Progenitor cell of endocrine pancreas (in vitro differentiated cells): ENCODE data around the gene GAS2. TPM values are rescaled to one million over a fixed set of nuclear protein-coding genes. Genes with fewer than 3 reads are reported as not detected.
A peak's percentile ranks its signal among the peaks of the same experiment; 100 is the strongest.

Experiments used
- DNase-seq: peaks from one replicate; pipeline ENCODE4 v3.0.0; 2021; ENCODE audit warnings: low spot score; ENCODE audit not compliant: unreplicated experiment
- H3K27ac Mint-ChIP-seq: 2 replicates; pipeline ENCODE4 v1.8.0; 2021; ENCODE audit warnings: mild to moderate bottlenecking, moderate library complexity, mixed read lengths
- H3K27me3 Mint-ChIP-seq: 2 replicates; pipeline ENCODE4 v1.8.0; 2021; ENCODE audit warnings: mixed read lengths
- H3K36me3 Mint-ChIP-seq: 2 replicates; pipeline ENCODE4 v1.8.0; 2022; ENCODE audit warnings: mixed read lengths; ENCODE audit not compliant: insufficient read depth
- H3K4me1 Mint-ChIP-seq: 2 replicates; pipeline ENCODE4 v1.8.0; 2021; ENCODE audit warnings: low read depth, mixed read lengths
- H3K4me3 Mint-ChIP-seq: 2 replicates; pipeline ENCODE4 v1.8.0; 2021; ENCODE audit warnings: low read depth, mild to moderate bottlenecking, moderate library complexity, mixed read lengths
- H3K9me3 Mint-ChIP-seq: 2 replicates; pipeline ENCODE4 v1.8.0; 2021; ENCODE audit warnings: low read depth, mixed read lengths
- total RNA-seq: library from RNA; stranded (reverse); gene quantifications from 2 replicates; pipeline ENCODE4 v1.2.1, GENCODE V29; 2021
- TF ChIP-seq, protein P1 (sequence below): fragments of 200-600 bp; sonication (generic); IDR thresholded peaks from one replicate; pipeline ENCODE4 v1.5.0; 2021; ENCODE audit warnings: antibody characterized with exemption, mild to moderate bottlenecking; ENCODE audit not compliant: unreplicated experiment

GAS2 gene
- total RNA-seq, 1 donor from 2014 or later = 14.5 TPM

DNA sequence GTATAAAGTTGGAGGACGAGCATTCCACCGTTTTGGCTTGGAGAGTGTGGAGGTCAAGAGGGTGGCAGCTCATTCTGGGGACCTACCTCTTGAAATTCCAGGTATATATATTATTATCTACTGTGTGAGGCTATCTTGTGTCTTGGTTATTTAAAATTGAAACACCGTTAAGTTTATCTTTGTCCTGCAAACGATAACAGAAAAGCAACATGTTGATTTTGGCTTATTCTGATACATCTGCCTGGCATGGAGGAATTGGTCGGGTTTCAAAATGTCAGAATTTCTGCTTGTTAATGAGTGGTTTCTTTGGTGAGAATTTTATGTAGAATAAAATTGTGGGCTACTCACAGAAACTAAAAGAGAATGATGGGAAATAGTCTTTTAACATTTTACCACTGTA is 108.8 kb downstream of the GAS2 start:
- H3K4me1 Mint-ChIP-seq = peaks cover 5% of the 10 kb centered on the region
- TF ChIP-seq, protein P1, sequence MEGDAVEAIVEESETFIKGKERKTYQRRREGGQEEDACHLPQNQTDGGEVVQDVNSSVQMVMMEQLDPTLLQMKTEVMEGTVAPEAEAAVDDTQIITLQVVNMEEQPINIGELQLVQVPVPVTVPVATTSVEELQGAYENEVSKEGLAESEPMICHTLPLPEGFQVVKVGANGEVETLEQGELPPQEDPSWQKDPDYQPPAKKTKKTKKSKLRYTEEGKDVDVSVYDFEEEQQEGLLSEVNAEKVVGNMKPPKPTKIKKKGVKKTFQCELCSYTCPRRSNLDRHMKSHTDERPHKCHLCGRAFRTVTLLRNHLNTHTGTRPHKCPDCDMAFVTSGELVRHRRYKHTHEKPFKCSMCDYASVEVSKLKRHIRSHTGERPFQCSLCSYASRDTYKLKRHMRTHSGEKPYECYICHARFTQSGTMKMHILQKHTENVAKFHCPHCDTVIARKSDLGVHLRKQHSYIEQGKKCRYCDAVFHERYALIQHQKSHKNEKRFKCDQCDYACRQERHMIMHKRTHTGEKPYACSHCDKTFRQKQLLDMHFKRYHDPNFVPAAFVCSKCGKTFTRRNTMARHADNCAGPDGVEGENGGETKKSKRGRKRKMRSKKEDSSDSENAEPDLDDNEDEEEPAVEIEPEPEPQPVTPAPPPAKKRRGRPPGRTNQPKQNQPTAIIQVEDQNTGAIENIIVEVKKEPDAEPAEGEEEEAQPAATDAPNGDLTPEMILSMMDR = no peak

DNA sequence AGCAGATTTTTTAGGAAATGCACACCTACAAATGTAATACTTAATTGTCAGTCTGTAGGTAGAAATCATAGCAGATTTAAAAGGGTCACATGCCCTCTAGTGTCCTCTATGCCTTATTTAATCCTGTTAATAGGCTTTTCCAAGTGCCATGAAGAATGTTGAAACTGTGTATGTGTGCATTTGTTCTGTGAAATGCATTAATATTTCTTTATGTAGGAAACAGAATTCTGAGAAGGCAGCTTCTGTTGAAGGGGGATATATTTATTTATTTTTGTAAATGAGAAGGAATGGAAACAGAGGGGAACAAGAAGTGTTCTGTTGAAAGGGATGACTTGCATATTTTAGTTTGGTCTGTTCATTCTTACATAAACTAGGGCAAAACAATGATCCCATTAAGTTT is 112.2 kb downstream of the GAS2 start:
- Mint-ChIP-seq H3K9me3 (no peaks in the 10 kb centered on the region), H3K27me3 (no peaks in the 10 kb centered on the region), H3K4me3 (no peak overlapping the region), H3K27ac (no peak overlapping the region), H3K4me1 (no peaks in the 10 kb centered on the region), H3K36me3 (no peaks in the 10 kb centered on the region)
- TF ChIP-seq, protein P1 = peak; percentile 11
- DNase-seq = no peak

More for the DNA sequence above, 108.8 kb downstream of the GAS2 start:
- H3K36me3 Mint-ChIP-seq = no peaks in the 10 kb centered on the region
- no peak overlapping the region for H3K4me3 Mint-ChIP-seq
- DNase-seq = no peak
- H3K27ac Mint-ChIP-seq = no peak overlapping the region
- H3K9me3 Mint-ChIP-seq = no peaks in the 10 kb centered on the region
- H3K27me3 Mint-ChIP-seq = no peaks in the 10 kb centered on the region

DNA sequence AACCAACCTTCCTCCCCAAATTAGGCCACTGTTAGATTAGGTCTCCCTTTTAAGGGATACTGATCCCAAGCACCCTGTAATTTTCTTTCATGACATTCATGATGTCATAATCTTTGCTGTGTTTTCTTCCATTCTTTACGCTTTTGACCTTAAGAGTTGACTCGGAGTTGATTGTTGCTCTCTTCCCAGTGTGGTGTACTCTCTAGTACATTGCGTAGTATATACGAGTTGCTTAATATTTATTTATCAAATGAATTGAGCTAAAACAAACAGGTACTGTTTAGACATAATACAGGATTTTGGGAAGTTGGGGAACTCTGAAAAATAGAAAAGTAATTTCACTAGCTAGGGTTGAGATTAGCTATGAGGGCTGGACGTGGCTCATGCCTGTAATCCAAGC is 113.4 kb downstream of the GAS2 start:
- DNase-seq = no peak
- H3K36me3 Mint-ChIP-seq = no peaks in the 10 kb centered on the region
- H3K9me3 Mint-ChIP-seq = no peaks in the 10 kb centered on the region
- no peaks in the 10 kb centered on the region for H3K27me3 Mint-ChIP-seq
- TF ChIP-seq, protein P1 = no peak
- no peak overlapping the region for H3K4me3 Mint-ChIP-seq
- H3K4me1 Mint-ChIP-seq = no peaks in the 10 kb centered on the region
- no peak overlapping the region for H3K27ac Mint-ChIP-seq

DNA sequence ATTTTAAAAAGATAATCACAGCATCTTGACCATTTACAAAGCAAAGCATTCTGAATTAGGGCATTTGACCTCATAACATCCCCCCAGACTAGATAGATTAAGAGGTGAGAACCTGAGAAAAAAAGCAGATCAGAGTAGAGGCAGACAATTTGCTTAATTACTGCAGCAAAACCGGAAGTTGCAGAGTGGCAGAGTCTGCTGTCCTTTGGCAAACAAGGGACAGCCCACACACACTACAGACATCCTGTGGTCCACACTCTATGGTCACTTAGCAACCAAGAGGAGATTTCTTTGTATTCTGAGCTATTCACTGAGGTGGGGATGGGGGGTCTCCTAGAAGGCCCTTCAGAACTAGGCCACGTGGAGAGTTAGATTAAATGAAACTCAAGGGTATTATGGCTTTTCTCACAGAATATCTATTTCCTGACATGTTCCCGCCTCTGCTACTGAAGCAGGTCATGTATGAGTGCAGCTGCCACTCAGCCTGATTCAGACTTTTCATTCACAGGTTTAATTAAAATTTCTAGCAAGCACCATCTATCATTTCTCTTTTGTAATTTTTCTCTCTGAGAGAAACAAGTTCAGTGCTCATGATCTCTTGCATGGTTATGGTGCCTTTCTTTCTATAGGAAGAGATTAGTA is 114.7 kb downstream of the GAS2 start:
- no peaks in the 10 kb centered on the region for H3K4me1 Mint-ChIP-seq
- H3K4me3 Mint-ChIP-seq = no peak overlapping the region
- no peaks in the 10 kb centered on the region for H3K27me3 Mint-ChIP-seq

DNA sequence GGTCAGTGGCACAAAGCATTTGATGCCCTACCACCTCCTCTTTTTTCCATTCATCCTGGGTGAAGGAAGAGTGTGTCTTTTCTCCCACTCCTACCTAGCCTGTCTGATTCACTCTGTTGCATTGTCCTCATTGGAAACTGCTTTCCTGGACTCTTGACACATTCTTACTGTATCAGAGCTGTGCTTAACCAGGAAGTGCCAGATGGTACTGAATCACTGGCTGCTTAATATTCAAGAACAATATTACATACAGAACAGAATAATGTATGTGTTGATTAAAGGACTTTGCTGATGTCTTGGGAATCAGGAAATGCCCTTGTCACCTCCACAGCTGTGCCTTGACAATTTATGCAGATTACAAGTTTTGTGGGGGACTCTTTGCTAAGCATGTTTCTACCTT is 118.8 kb downstream of the GAS2 start:
- H3K36me3 Mint-ChIP-seq = no peaks in the 10 kb centered on the region
- H3K27me3 Mint-ChIP-seq = no peaks in the 10 kb centered on the region
- no peaks in the 10 kb centered on the region for H3K4me1 Mint-ChIP-seq
- no peak overlapping the region for H3K27ac Mint-ChIP-seq
- TF ChIP-seq, protein P1 = no peak
- DNase-seq = no peak
- H3K9me3 Mint-ChIP-seq = no peaks in the 10 kb centered on the region
- H3K4me3 Mint-ChIP-seq = no peak overlapping the region

More for the DNA sequence above, 114.7 kb downstream of the GAS2 start:
- Mint-ChIP-seq H3K36me3 (no peaks in the 10 kb centered on the region), H3K9me3 (no peaks in the 10 kb centered on the region), H3K27ac (no peak overlapping the region)
- TF ChIP-seq, protein P1 = no peak
- DNase-seq = no peak
